ENCODE data around the gene IL17RA. TPM values are rescaled to one million over a fixed set of nuclear protein-coding genes. Genes with fewer than 3 reads are reported as not detected.

Gene IL17RA
- polyA plus RNA-seq, 1 donor from 2014 or later = 0.52 TPM

GRCh38 chr22:17046566-17047348 is 38.0 kb upstream of the IL17RA start:
- Histone ChIP-seq H3K9me2 (ENCODE audit: insufficient read depth, low read length) (no peaks in the 10 kb centered on the region), H3K4me3 (ENCODE audit: low read length) (no peak overlapping the region), H3K4me2 (ENCODE audit: low read length) (no peak overlapping the region), H3F3A (ENCODE audit: insufficient read depth, low read length, poor library complexity, severe bottlenecking) (no peaks in the 10 kb centered on the region), H3K27ac (ENCODE audit: low read length) (no peak overlapping the region), H3K9me3 (ENCODE audit: low read length) (no peaks in the 10 kb centered on the region), H4K20me1 (ENCODE audit: insufficient read depth) (no peaks in the 10 kb centered on the region), H3K9ac (ENCODE audit: low read length) (no peak overlapping the region), H3K36me3 (ENCODE audit: insufficient read depth, low read length) (no peaks in the 10 kb centered on the region), H3K27me3 (ENCODE audit: insufficient read depth, low read depth, low read length) (no peaks in the 10 kb centered on the region), H2AFZ (ENCODE audit: low read depth, low read length) (no peak overlapping the region), H3K79me2 (replicated peaks; ENCODE audit: insufficient read depth, low read length) (no peaks in the 10 kb centered on the region)
- TF ChIP-seq REST (IDR thresholded peaks at IDR 0.05; ENCODE audit: borderline replicate concordance) (no peak), MXI1 (conservative IDR thresholded peaks at IDR 0.05; ENCODE audit: poor library complexity, severe bottlenecking) (no peak), POLR2AphosphoS5 (IDR thresholded peaks at IDR 0.05) (no peak), EP300 (conservative IDR thresholded peaks at IDR 0.05; ENCODE audit: poor library complexity, severe bottlenecking) (no peak)

GRCh38 chr22:17047656-17048055 is 37.1 kb upstream of the IL17RA start:
- Histone ChIP-seq H3K27ac (ENCODE audit: low read length) (no peak overlapping the region), H3K9ac (ENCODE audit: low read length) (no peak overlapping the region), H4K20me1 (ENCODE audit: insufficient read depth) (no peaks in the 10 kb centered on the region), H3K4me3 (ENCODE audit: low read length) (no peak overlapping the region), H3K27me3 (ENCODE audit: insufficient read depth, low read depth, low read length) (no peaks in the 10 kb centered on the region), H3K79me2 (replicated peaks; ENCODE audit: insufficient read depth, low read length) (no peaks in the 10 kb centered on the region), H3K36me3 (ENCODE audit: insufficient read depth, low read length) (no peaks in the 10 kb centered on the region), H2AFZ (ENCODE audit: low read depth, low read length) (no peak overlapping the region), H3K9me3 (ENCODE audit: low read length) (no peaks in the 10 kb centered on the region), H3K9me2 (ENCODE audit: insufficient read depth, low read length) (no peaks in the 10 kb centered on the region), H3K4me2 (ENCODE audit: low read length) (no peak overlapping the region), H3F3A (ENCODE audit: insufficient read depth, low read length, poor library complexity, severe bottlenecking) (no peaks in the 10 kb centered on the region)
- no peak for TF ChIP-seq EZH2 (IDR thresholded peaks at IDR 0.05; ENCODE audit: borderline replicate concordance, insufficient read depth, low read length, poor library complexity, severe bottlenecking)
- TF ChIP-seq CTCF (IDR thresholded peaks at IDR 0.05; ENCODE audit: poor library complexity, severe bottlenecking) = no peak
- TF ChIP-seq TAF1 (IDR thresholded peaks at IDR 0.05; ENCODE audit: low read depth) = no peak
- TF ChIP-seq MXI1 (conservative IDR thresholded peaks at IDR 0.05; ENCODE audit: poor library complexity, severe bottlenecking) = no peak
- no peak for TF ChIP-seq REST (IDR thresholded peaks at IDR 0.05; ENCODE audit: borderline replicate concordance)
- TF ChIP-seq SMC3 (conservative IDR thresholded peaks at IDR 0.05; ENCODE audit: poor library complexity) = no peak
- no peak for TF ChIP-seq RAD21 (conservative IDR thresholded peaks at IDR 0.05)
- TF ChIP-seq POLR2AphosphoS5 (IDR thresholded peaks at IDR 0.05) = no peak
